Renal cortex interstitium (tissue), 11 donors: ENCODE measurements around the gene MTUS2. TPM values are rescaled to one million over a fixed set of nuclear protein-coding genes. Genes with fewer than 3 reads are reported as not detected.

Experiments used
- DNase-seq, 11 donors: peaks; one replicate each; pipeline ENCODE4 v3.0.0-alpha.2; 2013; ENCODE audit warnings: low read depth in 9 of 11, low spot score in 4 of 11; ENCODE audit errors: extremely low read depth in 1 of 11
- polyA plus RNA-seq, 3 donors: library from polyadenylated mRNA; unstranded; fragments of 120-200 nt; gene quantifications; one replicate each; pipeline ENCODE4 v1.2.1, GENCODE V29; 2013; ENCODE audit not compliant: insufficient read length in 3 of 3

Gene MTUS2
- polyA plus RNA-seq, 3 donors, result 0.48 to 0.99 (median 0.67) TPM

DNA sequence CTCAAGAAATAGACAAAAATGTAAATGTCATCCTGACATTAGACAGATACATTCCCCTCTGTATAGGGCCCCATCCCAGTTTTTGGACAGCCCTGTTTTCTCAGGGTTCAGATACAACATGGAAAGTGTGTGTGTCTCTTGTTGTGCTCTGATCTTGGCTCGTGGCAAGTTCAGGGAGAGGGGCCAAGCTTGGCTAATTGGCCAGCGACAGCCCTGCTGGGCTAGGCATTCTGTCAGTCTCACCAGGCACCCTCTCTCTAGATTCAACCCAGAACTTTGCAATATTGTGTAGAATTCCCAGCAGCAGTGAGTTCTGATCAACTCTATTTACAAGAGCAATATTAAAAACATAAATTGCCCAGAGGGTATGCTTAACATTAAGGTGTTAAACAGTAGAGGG lies 30.1 kb downstream of the MTUS2 start:
- DNase-seq, result no peak

DNA sequence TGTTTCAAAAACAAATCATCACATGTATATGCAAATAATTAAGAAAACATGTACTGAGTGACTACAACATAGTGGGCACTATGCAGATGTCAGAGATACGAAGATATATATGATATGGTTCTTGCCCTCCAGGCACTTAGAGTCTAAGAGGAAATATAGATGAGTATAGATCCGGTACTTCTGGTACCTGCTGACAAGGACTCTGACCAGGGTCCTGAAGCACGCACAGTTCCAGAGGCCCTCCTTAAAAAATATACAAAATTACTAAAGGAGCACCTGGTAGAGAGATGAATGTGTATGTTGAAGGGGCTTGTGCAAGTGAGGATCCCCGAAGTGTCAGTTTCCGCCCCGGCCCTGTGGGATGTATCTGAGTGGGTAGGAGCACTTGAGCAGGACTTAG lies 31.3 kb downstream of the MTUS2 start:
- DNase-seq, result no peak

DNA sequence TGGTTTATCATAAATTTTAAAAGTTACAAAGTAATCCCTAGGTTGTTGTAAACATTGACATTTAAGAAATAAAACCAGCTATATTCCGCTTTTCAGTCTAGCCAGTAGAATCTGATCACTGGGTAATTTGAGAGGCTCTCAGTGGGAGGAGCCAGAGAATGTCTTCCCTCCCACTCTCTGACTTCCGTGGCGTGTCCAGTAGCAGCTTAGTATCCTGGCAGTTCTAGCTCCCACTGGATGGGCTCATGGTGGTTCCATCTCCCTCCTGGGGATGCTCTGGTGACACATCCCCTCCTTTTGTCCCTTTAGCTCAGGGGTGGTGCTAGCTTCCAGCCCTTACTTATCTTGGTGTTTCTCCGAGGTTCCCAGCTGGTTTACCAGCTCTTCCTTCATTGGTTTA lies 34.5 kb downstream of the MTUS2 start:
- DNase-seq, result no peak

DNA sequence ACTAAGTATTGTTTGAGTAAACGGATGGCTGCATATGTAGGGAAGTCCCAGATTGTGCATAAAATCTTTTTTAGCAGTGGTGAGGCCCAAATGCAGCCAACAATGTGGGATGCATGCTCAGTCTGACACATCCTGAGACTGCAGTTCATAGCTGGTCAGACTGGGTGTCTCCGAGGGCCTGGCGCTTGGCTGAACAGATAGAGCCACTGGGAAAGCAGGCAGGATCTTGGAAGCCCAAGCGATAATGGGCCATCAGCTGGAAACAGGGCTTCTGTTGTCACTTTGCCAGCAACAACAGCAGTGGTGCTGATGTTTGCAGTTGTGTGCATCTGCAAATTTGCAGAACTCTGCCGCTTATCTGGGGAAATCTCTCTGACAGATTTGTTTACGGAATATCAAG lies 36.1 kb downstream of the MTUS2 start:
- DNase-seq, result no peak

DNA sequence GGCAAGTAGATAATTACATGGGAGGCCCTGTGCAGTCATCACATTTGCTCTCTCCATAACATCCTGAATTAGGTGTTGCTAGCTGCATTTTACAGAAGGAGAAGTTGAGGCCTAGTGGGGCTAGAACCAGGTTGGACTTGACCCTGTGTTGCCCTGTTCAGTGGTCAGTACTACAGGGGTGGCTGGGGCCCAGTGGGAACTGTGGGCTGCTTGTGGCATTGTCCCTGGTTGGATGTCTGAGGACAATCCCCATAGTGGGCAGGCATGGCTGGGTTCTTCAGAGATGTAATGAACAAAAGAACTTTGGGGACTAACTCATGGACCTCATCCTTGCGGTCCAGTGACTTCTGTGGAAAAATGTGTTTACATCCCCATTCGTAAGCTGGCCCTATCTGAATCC lies 38.9 kb downstream of the MTUS2 start:
- no peak for DNase-seq

DNA sequence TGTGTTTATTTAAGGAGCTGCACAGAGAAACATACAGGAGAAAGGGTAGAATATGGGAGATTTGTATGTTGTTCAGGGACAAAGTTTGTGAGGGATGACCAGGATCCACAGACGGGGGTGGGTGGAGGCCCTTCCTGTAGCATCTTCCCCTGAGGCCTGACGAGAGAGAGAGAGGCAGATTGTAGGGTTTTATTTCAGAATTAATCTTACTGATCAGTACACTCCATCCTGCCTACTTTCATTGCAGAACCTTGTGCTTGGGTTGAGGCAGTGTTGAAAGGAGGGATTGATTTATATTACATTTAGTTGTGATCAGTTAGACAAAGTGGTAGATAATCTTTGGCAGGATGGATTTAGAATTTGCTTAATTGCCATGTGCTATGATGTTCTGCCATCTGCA lies 39.6 kb downstream of the MTUS2 start:
- DNase-seq, result no peak

DNA sequence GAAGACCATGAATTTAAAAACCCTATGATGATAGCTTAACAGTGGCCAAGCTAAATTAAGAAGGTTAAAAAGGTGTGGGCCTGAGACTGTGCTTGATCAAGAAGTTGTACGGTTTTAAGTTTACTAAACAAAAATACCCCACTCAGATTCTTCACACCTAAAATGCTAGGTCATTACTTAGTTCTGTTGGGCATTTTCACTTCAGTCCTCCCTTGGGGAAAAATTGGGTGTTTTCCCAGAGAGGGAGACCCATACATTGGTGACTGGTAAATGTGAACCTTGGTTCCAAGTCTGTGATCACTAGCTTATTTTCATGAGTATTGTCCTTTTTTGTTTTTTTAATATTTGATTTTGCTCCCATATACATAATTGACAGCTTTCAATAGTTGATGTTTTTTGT lies 44.4 kb downstream of the MTUS2 start:
- no peak for DNase-seq

DNA sequence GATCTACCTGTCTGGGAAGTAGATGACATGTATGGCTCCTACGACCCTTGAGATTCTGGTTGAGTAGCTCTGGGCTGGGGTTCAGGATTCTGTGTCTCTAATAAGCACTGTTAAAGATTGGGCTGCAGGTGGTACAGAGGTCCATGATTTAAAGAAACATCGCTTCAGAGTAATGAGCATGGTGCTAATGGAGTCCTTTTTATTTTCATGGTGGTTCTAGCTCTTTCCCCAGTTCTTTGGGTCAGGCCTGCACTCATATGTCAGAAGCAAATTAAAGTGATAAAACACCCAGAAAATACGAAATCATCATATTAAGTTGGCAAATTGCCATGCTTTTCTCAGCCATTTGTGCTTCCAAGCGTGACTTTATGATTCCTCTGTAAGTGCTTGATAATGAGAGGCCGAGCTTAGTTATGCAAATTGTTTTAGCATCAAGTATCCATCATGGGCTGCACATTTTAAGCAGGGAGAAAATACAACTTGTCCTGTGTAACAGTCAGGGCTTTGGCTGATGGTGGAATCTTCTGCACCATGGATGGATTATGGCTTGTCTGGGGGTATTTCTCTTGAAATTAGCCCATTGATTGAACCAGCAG lies 45.1 kb downstream of the MTUS2 start:
- DNase-seq, result no peak

DNA sequence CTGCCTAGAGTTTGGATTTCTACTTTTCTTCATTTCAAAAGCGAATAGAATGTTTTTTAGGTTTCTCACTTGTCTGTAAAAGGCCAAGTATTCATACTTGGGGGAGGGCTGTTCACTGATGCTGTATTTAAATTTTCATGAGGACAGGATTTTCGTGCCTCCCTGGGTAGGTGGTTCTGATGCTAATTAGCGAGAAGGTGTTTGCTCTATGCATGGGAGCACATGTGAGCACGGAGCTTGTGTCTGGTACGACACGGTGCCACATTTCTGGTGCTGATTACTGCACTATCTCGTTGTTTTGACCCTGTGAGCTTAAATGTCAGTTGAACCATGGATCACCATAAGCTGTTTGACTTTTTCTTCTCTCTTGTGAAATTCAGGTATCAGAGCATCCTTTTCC lies 45.8 kb downstream of the MTUS2 start:
- DNase-seq, result no peak

DNA sequence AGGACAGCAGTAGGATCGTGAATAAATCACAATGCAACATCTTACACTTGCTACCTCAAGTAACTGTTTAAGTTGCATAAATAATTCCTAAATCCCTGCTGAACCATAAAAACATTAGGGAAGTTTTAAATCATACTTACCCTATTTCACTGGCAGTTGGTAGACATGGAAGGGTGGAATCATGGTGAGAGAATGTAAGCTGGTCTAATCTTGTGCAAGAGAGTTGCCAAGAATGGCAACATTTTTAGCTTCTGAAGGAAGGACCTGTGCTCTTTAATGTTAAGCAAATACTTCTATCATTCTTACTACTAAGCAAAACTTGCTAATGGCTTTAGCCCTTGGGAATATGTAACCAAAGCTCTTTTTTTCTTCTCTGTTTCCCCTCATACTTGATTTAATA lies 46.8 kb downstream of the MTUS2 start:
- DNase-seq, result no peak

DNA sequence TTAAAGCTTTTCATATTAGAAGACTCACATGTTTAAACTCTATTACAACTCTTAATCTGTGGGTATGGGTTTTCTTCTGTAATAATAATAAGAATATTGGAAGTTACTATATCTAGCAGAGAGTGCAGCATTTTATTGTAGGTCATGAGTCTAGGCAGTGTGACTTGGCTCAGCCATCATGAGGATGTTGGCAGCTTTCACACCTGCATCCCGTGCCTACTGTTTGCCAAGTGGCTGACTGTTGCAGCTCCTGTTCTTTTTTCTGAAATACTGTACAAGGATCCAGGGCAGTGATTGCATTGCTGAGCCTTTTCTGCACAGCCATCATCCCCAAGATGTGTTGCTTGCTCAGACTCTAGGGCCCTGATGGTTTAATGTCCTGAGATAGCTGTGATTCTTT lies 47.4 kb downstream of the MTUS2 start:
- DNase-seq, result no peak

DNA sequence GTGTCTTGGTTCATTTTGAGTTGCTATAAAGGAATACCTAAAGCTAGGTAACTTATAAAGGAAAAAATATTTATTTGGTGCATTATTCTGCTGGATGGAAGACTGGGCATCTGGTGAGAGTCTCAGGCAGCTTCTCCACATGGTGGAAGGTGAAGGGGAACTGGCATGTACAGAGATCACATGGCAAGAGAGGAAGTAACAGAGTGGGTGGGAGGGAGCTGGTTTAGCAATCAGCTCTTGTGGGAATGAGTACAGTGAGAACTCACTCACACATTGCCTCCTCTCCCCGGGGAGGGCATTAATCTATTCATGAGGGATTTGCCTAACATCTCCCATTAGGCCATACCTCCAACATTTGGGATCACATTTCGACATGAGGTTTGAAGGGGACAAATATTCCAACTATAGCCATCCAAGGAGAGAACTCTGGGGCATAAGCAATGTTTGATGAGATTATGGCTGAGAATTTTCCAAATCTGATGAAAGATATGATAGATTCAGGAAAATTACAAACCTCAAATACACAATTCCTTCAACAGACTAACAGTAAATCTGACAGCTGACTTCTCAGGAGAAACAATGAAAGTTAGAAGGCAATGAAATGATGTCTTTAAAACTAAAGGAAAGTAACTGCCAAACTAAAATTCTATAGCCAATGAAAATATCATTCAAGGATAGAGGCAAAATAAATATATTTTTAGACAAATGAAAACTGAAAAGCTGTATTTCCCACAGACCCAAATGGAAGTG lies 52.5 kb downstream of the MTUS2 start:
- DNase-seq, result no peak

DNA sequence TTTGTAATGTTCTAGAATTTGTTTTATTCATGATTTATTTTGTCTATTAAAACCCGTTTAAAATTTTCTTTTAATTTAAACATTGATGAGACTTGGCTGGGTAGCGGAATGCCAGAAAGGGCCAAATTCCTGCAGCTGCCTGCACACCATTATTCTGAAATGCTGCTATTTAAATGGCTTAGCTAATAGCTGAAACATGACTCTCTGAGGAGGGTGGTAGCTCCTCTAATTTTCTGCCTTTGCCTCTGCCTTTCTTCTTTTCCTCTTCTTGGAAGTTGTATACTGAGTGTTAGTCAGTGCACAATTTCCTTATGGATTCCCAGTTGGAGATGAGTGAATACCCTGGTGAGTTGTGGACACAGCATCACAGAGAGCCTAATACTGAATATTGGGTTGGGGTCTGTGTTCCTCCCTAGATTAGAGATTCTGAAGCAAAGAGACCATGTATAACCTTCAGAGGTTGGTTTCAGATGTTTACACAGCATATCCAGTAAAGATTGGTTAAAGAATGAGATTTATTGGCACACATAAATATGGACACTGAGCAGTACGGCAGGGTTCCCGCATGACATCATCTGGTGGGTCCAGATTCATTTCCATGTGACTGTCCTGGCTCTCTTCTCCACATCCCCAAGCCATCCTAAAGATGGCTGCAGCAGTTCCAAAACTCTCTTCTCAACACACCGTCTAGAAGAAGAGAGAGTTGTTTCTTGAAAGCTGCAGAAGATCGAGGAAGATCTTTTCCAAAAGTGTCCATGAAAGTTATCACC lies 55.9 kb downstream of the MTUS2 start:
- no peak for DNase-seq

DNA sequence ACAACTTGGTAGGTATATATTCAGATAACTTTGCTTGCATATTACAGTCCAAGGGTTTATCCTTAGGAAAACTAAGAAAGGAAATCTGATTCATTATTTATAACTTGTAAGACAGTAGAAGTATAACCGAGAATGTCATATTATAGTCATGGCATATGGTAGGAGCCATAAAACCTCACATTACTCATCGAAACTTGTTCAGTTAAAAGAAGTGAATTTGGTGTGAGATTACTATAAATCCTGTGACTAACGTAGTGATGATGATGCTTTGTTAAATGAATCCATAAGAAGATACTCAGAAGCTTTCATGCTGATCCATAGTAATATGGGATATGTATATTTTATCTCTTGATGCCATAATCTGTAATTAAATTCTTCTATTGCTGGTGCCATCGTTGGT lies 57.3 kb downstream of the MTUS2 start:
- no peak for DNase-seq

DNA sequence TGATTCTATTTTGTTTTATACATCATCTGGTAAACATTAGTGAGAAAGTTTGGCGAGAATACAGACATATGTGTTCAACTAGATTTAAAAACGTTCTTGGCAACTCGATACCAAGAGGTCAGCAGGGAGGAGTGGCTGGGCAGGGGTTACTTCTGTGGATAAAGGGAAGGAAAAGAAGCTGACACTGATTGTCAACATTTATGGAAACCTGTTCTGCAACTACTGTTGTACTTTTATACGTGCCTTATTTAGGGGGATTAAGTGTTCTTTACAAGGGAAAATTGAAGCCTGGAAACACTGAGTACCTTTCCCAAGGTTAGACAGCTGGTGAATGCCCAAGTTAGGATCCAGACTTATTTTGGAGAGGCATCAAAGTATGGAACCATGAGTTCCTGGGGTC lies 65.0 kb downstream of the MTUS2 start:
- DNase-seq, result no peak

DNA sequence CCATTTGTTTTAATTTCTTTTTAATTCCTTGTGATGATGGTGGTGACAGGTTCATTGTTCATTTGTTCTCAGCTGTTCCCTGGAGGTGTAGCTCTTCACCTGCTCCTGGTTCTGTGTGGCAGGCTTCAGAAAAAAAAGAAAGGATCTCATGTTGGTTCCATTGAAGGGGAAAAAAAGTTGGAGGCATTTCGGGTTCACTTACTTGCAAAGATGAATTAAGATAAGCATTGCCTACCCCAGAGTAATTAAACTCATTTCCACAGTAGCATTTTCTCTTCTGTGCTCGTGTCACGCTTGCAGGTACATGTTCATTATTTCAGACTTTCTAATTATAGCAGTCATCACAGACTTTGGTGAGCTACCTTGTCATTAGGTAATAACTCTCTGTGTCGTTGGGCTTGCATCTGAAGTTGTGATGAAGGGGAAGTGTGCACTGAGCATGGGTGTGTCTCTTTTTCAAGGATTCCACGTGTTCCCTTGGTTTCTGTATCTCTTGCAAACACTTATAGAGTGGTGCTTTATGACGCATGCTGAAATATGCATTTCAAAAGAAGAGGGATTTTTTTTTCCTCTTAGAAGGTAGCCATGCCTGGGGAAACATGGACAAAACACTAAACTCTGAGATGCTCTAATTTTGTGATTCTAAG lies 69.1 kb downstream of the MTUS2 start:
- DNase-seq, result no peak

DNA sequence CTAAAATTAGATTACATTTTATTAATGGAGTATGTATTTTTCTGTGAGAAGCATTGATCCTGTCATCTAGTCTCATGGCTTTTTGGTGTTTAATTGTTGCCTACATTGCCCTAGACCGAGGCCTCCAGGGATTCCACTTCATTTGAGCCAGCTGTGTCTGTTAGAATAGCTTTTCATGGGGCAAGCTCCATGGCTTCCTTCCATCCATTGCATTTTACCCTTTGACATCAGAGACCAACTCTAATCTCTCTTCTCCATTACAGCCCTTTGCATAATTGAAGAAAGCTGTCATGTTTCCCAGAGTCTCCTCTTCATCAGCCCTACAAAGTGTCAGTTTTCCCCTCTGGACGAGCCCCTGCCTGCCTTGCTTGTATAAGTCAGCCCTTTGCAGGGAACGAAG lies 70.6 kb downstream of the MTUS2 start:
- no peak for DNase-seq

DNA sequence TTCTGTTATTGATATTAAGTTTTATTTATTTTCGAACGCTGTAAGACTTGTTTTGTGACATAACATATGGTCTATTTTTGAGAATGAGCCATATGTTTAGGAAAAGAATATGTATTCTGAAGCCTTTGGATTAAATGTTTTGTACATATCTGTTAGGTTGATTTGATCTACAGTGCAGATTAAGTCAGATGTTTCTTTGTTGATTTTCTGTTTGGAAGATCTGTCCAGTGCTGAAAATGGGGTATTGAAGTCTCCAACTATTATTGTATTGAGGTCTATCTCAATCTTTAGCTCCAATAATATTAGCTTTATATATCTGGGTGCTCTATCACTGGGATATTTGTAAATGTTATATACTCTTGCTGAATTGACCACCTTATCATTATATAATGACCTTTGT lies 97.9 kb downstream of the MTUS2 start:
- no peak for DNase-seq

DNA sequence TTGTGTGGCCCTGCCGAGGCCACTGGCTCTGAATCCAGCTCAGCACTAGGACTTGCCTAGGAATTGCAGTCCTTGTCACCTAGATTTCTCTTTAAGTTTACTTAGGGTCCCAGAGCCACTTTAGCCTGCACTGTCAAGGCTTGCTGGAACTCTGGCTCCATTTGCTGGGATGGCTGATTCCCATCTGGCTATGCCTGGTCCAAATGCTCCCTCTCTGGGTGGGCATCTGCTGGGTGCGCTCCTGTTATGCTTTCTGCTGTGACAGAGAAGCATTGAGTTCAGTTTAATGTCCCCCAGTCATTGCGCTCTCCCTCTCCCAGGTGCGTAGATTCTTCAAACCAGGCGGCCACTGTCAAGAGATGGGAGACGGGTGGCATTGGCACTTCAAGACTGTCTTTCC lies 102.2 kb downstream of the MTUS2 start:
- DNase-seq, result no peak

DNA sequence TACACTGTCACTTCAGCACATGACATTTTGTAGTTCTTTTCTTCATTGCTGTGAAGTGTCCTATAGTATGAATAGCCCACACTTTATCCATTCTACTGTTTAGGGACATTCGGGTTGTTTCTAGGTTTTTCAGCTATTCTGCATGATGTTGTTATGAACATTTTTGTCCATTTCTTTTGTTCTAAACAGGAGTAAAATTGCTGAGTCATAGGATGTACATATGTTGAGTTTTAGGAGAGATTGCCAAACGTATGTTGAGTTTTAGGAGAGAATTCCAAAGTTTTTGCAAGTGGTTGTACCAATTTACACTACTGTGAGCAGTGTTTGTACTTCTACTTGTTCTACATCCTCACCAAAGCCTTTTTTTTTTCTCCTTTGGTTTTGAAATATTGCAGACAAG lies 115.0 kb downstream of the MTUS2 start:
- DNase-seq, result no peak
